GM19240 (cell line): ENCODE data around the gene CDA.

ENCODE experiments used
- DNase-seq: peaks from one replicate; pipeline ENCODE4 v3.0.0; 2011; ENCODE audit warnings: low spot score; ENCODE audit not compliant: insufficient read length

The CDA gene

DNA sequence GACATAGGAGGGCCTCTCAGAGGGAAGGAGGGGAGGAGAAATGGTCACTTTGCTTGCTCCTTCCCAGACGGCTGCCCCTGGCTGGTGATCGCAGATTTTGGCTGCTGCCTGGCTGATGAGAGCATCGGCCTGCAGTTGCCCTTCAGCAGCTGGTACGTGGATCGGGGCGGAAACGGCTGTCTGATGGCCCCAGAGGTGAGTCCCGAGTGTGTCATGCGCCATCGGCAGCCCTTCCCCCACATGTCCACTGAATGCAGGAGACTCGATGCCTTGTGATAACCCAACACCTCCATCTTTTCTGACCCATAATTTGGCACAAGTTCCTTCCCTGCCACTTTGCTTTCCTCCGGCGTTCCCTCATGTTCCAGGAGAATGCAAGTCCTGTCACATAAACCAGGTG lies 59.5 kb downstream of the CDA start:
- DNase-seq: no peak

DNA sequence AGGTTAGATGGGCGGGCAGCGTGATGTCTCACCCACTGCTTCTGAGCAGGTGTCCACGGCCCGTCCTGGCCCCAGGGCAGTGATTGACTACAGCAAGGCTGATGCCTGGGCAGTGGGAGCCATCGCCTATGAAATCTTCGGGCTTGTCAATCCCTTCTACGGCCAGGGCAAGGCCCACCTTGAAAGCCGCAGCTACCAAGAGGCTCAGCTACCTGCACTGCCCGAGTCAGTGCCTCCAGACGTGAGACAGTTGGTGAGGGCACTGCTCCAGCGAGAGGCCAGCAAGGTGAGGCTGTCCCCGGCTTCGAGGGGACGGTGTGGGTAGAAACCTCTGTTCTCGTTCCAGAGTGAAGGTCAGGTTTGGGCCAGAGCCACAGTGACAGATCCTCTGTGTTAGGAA lies 60.0 kb downstream of the CDA start:
- no peak for DNase-seq

DNA sequence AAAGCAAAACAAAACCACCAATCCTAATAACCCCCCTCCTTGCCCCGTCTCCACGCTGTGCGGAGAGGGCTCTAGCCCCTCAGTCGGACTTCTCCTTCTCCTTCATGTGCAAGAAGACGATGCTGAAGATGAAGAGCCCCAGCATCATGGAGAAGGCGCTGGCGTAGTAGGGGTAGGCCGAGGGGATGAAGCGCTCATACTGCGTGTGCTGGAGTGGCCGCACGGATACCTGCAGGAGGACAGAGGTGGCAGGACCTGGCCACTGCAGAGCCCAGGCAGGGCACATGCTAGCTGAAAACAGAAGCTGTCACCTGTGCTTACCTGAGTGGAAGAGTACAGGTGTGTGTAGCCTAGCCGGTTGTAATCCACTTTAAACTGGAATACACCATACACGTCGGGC lies 63.4 kb downstream of the CDA start:
- DNase-seq: no peak

DNA sequence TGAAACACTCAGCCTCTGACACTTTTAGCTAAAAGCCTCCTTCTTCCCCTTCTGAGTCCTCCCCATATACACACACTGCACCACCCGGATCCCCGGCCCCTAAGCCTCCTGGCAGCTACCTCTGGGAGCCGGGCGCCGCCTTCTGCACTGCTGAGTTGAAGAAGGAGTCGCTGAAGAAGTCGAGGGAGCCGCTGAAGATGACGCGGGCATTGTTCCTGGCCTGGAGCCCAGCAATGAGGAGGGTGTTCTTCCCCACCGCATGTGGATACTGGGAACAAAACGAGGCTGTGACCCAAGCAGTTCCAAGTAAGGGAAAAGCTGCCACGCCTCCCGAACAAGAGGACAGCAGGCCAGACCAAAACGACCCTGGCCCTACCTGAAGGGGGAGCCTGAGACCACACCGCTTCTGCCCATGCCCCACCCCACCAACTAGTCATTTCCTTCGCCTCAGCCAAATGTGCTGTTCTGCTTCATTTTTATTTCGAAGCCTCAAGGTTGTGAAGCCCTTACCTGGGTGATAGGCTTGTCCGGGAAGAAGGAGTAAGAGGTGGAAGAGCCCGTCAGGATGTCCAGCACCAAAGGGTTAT lies 65.3 kb downstream of the CDA start:
- no peak for DNase-seq

DNA sequence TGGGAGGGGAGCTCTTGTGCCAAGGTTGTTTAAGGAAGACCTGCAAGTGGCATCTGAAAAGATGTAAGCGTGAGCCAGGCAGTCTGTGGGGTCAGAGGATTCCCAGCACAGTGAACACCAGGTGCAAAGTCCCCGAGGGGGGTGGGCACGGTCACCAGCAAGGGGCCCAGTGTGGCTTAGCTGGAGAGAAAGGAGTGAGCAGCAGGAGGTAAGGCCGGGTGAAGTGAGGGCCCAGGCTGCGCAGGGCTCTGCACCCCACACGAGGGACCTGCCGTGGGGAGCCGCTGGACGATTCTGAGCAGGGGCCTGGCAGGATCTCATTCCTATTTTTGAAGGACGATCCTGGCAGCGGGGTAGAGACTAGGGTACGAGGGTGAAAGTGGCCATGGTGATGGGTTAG lies 68.1 kb downstream of the CDA start:
- no peak for DNase-seq

DNA sequence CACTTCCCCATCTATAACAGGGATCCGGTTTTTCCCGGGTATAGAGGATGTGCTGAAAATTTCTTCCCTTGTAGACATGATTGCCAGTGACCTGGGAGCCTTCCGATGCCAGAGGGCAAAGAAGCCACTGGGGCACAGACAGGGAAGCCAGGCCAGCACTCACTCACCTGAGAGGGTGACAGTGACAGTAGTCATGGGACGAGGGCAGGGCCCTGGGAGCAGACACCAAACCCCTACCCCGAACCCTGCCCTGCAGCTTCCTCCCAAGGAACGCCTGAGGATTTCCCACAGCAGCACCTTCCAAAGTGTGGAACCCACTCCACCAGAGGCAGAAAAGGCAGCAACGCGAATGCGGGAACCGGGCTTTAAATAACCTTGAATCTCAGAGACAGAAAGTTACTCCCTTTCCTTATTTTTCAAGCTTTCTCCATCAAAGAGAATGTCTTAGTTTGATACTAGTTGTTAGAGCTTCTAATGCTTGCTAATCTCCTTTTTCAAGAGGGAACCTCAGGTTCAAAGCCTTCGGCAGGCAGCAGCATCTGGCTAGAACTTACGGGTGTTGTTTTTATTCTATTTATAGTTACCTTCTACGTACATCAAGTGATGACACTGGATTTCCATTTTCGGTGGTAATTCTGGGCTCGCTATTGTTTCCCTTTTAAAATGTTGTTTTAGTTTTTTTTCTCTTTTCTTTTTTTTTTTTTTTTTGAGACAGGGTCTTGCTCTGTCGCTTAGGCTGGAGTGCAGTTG lies 69.4 kb downstream of the CDA start:
- DNase-seq: no peak

DNA sequence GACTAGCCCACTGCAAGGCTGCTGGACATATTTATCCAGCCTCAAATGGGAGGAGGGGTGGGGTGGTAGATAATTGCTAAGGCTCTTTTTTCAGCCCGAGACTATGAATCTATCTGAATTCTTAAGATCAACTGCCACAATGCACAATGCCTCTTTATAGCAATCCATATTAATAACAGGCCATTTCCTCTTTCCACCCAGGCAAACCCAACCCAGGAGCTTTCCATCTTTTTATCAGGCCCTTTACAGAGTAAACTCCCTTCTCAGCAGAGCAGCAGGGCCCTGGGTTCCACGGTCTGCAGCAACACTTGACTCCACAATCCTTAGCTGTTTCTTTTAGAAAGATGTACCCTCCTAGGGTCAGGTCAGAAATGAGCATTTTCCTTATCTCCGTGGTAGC lies 71.5 kb downstream of the CDA start:
- no peak for DNase-seq

DNA sequence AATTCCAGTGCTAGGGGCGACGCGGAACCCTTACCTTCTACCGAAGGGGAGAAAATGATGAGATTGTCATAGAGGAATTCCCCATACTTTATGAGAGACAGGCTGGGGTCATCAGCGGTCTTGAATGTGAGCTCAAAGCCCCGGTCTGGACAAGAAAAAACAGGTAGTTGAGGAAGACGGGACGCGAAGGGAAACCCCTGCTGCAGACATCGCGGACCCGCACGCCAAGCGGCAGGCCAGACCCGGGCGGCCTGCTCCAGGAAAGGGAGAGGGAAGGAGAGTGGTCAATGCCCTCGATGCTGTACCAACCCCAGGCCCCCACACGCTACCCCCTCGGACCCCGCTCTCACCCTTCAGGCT lies 71.9 kb downstream of the CDA start:
- DNase-seq: no peak

DNA sequence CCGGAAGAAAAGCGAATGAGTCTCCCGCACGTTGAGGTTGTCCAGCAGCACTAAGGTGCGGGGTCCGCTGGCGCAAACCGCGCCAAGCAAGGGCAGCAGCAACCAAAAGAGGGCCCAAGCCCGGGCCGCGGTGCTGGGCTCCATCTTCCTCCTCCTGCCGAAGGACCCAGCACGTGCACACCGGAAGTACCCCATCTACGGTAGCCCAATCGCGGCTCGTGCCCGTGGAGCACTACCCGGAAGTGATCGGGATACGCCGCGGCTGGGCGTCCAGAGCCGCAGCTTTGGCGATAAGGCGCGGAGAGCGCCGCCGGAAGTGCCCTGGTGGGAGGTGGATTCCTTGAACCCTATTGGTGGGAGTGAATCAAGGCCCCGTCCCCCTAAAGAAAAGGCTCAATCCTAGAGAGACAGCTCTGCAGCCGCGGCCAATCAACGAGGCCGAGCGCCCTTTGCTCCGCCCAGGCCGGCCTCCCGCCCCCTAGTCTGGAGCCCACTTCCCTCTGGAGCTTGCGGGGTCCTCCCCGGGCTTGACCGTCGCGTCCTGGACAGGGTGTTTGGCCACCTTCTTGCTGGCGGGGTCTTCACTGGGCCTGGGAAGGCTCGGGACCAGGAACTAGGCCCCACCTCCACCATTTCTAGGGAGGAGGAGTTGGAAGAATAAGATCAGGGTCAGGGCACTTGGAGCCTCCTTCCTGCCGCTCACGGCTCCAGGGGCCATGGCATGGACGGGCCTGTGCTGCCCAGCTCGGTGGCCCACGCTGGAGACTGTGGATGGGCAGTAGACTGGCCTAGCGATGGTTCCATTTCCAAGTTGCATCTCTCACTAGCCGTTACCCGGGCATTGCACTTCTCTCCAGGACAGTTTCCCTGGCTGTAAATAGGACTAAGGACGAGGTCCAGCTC lies 72.6 kb downstream of the CDA start, which contains the start of gene DDOST:
Gene DDOST, minus strand, starts transcription at position 163 of the 903 bp plus-strand sequence. Its CDS starts 19 bp downstream, at position 144.
- DNase-seq: peak; percentile 97

DNA sequence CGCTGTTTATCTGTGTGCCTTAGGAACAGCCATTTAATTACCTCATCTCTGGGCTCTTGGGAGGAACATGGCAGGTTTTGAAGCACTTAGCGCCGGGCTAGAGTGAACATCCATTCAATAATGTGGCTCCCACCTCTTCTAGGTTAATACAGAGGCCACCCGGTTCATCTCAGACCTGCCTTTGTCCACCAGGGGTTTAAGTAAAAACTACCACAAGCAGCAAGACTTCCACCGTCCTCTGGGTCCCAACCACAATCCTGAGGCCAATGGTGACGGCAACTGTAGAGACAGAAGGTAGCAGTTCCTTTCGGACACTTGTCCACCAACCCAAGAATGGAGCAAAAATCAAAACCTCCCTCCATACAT lies 73.2 kb downstream of the CDA start:
- no peak for DNase-seq

DNA sequence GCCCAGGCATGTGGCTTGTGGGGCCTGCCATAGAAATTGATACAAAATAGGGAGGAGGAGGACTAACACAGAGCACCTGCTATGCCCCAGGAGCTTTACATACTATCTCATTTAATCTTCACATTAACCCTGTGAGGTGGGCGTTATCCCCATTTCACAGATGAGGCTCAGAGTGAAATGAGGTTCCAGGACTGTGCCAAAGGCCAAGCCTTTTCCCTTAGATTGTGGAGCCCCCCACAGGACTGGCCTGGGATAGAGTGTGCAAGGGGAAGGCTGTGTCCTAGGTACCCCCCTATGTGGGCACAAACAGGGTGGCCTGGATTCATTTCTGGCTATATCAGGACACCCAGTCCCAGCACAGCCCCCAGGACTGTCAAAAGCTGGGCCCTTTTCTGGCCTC lies 74.5 kb downstream of the CDA start:
- DNase-seq: no peak

DNA sequence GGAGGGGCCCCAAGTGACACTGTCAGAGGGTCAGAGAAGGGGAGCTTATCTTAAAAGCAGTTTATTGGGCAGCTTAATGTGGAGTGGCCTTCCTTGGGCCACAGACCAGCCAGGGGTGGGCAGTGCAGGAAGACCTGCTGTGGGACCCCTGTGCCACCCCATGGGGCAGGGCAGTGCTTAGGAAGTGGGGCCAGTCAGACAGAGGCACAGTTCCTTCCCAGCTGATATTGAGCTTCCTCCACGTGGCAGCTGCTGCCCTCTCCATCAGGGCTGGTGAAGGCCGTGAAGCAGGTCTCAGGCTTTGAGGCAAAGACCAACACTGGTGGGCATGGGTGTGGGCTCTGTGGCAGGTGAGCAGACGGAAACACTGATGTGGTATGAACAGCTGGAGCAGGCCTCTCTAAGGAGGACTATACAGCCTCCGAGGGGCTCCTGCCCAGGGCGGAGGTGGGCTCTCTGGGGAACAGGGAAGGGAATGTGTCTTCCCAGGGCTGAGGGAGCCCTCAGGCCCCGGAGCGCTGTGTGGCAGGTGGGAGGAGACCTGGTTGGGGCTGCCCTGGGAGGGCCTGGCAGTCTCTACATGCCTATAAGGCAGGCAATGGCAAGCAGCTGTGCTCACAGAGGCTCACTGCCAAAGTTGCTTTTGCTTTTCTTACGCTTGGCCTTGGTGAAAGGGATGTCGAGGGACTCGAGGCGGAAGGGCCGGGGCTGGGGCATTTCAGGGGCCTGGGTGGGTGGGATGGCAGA lies 75.2 kb downstream of the CDA start:
- DNase-seq: no peak

DNA sequence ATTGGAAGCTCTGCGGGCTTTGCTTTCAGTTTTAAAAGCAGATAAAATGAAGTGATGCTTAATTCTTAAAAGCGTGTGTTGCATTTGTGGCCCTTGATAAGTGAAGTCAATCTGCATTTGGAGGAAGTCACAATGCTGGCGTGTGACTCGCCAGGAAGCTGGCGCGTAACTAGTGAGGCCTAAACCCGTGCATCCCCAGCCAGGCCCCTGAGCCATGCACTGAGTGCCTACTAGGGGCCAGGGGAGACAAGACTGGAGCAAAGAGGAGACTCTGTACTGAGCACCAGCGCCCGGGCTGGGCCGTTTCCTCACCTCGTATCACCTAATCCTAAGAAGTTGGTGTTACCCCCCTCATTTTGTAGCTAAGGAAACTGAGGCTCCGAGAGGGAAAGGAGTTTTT lies 76.8 kb downstream of the CDA start:
- no peak for DNase-seq

DNA sequence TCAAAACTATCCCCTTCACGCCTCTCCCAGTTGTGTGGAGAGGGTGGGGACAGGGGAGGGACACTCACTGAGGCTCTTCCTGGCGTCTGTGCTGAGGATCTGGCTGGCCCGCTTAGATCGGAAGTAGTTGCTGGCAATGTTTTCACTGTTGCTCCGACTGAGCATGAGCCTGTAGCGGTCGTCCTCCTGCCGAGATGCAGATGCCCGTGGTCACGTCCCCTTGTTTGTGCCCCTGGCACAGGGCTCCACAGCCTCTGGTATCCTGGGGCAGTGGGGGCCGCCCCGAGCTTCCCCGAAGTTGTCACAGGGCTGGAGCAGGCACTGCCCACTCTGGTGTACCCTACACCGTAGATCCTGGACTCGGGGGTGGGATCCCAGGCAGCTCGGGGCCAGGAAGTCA lies 77.2 kb downstream of the CDA start:
- no peak for DNase-seq

DNA sequence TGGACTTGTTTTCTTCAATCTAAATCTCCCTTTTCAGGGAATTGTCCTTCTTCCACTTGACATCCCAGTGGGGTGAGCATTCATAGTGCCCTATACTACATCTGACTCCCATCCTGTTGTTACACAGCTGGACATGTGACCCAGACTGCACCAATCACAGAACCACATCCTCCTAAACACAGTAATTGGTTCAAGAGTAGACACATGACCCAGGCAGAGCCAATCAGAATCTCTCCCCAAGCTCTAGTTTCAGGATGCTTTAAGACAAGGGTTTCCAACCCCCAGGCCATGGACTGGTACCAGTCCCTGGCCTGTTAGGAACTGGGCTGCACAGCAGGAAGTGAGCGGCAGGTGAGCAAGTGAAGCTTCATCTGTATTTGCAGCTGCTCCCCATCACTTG lies 77.9 kb downstream of the CDA start:
- DNase-seq: no peak
